ENCODE results near the gene HSPA1L.
A peak's percentile ranks its signal among the peaks of the same experiment; 100 is the strongest.

Gene HSPA1L

DNA sequence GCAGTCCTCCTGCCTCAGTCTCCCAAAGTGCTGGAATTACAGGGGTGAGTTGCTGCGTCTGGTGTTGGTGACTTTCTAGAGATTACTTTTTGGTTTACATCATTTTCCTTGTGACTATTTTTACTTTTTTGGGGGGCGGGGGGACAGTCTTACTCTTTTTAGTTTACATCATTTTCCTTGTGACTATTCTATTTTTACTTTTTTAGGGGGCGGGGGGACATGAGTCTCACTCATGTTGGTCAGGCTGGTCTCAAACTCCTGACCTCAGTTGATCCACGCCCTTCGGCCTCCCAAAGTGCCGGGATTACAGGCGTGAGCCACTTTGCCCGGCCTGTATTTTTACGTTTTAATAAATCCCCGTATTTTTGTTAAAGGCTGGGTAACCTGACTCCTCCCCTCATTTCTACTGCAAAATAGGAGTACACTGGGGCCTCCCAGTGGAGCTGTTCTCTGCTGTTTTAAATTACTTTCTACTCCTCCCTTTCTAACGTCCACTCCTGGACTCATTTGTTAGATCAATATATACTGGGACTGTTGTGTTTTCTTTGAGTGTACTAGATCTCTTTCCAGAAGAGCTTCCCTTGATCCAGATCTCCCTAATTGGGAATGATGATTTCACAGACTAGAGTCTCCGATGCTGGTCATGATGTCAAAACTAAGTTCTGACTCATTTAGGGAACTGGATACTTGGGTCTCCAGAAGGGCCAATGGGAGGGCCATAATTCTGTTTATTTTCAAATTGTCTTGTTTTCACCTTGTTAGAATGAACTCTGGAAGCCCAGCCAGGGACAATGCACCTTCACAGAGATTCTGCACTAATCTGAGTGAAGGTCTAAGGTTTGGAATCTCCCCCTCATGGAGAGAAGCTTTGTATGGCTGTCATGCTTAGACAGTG is 21.6 kb upstream of the HSPA1L start (continued):
- TF ChIP-seq, protein P1, sequence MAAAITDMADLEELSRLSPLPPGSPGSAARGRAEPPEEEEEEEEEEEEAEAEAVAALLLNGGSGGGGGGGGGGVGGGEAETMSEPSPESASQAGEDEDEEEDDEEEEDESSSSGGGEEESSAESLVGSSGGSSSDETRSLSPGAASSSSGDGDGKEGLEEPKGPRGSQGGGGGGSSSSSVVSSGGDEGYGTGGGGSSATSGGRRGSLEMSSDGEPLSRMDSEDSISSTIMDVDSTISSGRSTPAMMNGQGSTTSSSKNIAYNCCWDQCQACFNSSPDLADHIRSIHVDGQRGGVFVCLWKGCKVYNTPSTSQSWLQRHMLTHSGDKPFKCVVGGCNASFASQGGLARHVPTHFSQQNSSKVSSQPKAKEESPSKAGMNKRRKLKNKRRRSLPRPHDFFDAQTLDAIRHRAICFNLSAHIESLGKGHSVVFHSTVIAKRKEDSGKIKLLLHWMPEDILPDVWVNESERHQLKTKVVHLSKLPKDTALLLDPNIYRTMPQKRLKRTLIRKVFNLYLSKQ (tag by site-specific recombination; IDR thresholded peaks at IDR 0.05; ENCODE audit: borderline replicate concordance): no peak
- TF ChIP-seq PBX3 (CRISPR knock-in tag; IDR thresholded peaks at IDR 0.05): no peak
- TF ChIP-seq KLF9 (tag by site-specific recombination; IDR thresholded peaks at IDR 0.05; ENCODE audit: low read depth): 0 out of 2 replicates have a peak, but pooled peaks have one; percentile 12
- peak; percentile 84 for TF ChIP-seq WT1 (tag by site-specific recombination; IDR thresholded peaks at IDR 0.05)
- no peak for TF ChIP-seq ZNF214 (tag by site-specific recombination; IDR thresholded peaks at IDR 0.05; ENCODE audit: borderline replicate concordance)
- peak; percentile 7; the same call in 1 of the 2 replicates for TF ChIP-seq ZNF654 (tag by site-specific recombination; IDR thresholded peaks at IDR 0.05; ENCODE audit: low read depth)

DNA sequence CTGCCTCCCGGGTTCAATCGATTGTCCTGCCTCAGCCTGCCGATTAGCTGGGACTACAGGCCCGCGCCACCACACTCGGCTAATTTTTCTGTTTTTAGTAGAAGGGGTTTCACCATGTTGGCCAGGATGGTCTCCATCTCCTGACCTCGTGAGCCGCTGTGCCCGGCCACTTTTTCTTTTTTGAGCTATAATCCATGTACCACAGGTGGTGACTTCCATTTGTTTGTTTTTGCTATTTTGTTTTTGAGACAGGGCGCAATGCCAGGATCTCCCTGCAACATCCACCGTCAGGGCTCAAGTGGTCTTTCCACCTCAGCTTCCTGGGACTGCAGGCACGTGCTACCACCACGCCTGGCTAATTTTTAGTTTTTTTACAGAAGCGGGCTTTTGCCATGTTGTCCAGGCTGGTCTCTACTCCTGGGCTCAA is 21.0 kb upstream of the HSPA1L start:
- Histone ChIP-seq H3K4me1 (ENCODE audit: control insufficient read depth, insufficient read depth, low read length) (peaks cover 9% of the 10 kb centered on the region), H3K9me3 (ENCODE audit: control insufficient read depth, insufficient read depth, low read depth, low read length) (no peaks in the 10 kb centered on the region), H3K36me3 (ENCODE audit: control insufficient read depth in 2 of 2, insufficient read depth in 1 of 2, low read length in 2 of 2) (peaks cover 44 to 60% of the 10 kb centered on the region in 2 experiments), H3K27ac (ENCODE audit: extremely low read depth, low read depth, low read length) (peak overlapping the region; percentile 88), H3K4me3 (ENCODE audit: low read depth, low read length) (peak overlapping the region; percentile 79)
- CTCF ChIA-PET: interaction anchor here (0.6 to 1.6 kb wide), 6 partner anchors 8 to 239 kb away, joined by 3 to 5 read pairs (median 4); no protein-coding TSS in a partner anchor
- TF ChIP-seq SCRT1 (tag by site-specific recombination; IDR thresholded peaks at IDR 0.05; ENCODE audit: borderline replicate concordance) (peak; percentile 24; the same call in 1 of the 2 replicates), ZNF280D (tag by site-specific recombination; IDR thresholded peaks at IDR 0.05) (no peak), ZBTB17 (tag by site-specific recombination; IDR thresholded peaks at IDR 0.05) (peak; percentile 83), PRDM10 (tag by site-specific recombination; IDR thresholded peaks at IDR 0.05) (0 out of 2 replicates have a peak, but pooled peaks have one; percentile 49), SCRT2 (tag by site-specific recombination; IDR thresholded peaks at IDR 0.05) (peak; percentile 70), ZNF311 (tag by site-specific recombination; IDR thresholded peaks at IDR 0.05; ENCODE audit: borderline replicate concordance) (no peak), ZFP41 (tag by site-specific recombination; IDR thresholded peaks at IDR 0.05; ENCODE audit: borderline replicate concordance) (no peak)
- TF ChIP-seq, protein P2, sequence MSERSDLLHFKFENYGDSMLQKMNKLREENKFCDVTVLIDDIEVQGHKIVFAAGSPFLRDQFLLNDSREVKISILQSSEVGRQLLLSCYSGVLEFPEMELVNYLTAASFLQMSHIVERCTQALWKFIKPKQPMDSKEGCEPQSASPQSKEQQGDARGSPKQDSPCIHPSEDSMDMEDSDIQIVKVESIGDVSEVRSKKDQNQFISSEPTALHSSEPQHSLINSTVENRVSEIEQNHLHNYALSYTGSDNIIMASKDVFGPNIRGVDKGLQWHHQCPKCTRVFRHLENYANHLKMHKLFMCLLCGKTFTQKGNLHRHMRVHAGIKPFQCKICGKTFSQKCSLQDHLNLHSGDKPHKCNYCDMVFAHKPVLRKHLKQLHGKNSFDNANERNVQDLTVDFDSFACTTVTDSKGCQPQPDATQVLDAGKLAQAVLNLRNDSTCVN (tag by site-specific recombination; optimal IDR thresholded peaks at IDR 0.05): peak; percentile 8
- POLR2A ChIA-PET: interaction anchor here (0.6 to 12.5 kb wide), 15 partner anchors 9 to 1589 kb away, joined by 3 to 125 read pairs (median 7); partner anchors contain the start of genes C6orf47, CSNK2B, GPANK1 and HSPA1B

Data from HEK293 (cell line).